ENCODE measurements around the gene SUGP1. TPM values are rescaled to one million over a fixed set of nuclear protein-coding genes. Genes with fewer than 3 reads are reported as not detected.

SUGP1 gene
- polyA plus RNA-seq, 1 of the 3 experiments (the other 2 are of a cell fraction), result 43.2 TPM

GRCh38 chr19:19257137-19257536, 63.2 kb downstream of the SUGP1 start:
- Histone ChIP-seq H3F3A (replicated peaks; ENCODE audit: insufficient read depth) (no peaks in the 10 kb centered on the region), H3K4me1 (ENCODE audit: control insufficient read depth in 1 of 2, insufficient read depth in 2 of 2, low read depth in 1 of 2, low read length in 1 of 2) (no peaks in the 10 kb centered on the region; a peak in 1 of 4 replicates), H3K9me2 (no peaks in the 10 kb centered on the region), H3K79me2 (ENCODE audit: insufficient read depth) (no peaks in the 10 kb centered on the region), H3K36me3 (replicated peaks in 1 of 2; ENCODE audit: control insufficient read depth in 1 of 2, insufficient read depth in 2 of 2, low read length in 1 of 2) (no peaks in the 10 kb centered on the region), H3K4me2 (no peak overlapping the region), H3K27me3 (ENCODE audit: insufficient read depth) (peaks cover 15% of the 10 kb centered on the region; the same call in 1 of the 2 replicates), H3K4me3 (ENCODE audit: low read depth in 2 of 2, low read length in 1 of 2) (no peak overlapping the region), H3K9me3 (no peaks in the 10 kb centered on the region), H3K9ac (no peak overlapping the region), H2AFZ (ENCODE audit: low read depth) (no peak overlapping the region), H3K27ac (ENCODE audit: low read depth in 2 of 2, low read length in 1 of 2) (no peak overlapping the region), H4K20me1 (ENCODE audit: insufficient read depth) (no peaks in the 10 kb centered on the region)
- POLR2A ChIA-PET, result no interaction called here
- no peak for DNase-seq
- TF ChIP-seq RAD21 (IDR thresholded peaks at IDR 0.05; ENCODE audit: low read length), result no peak
- no peak for TF ChIP-seq NRF1 (IDR thresholded peaks at IDR 0.05; ENCODE audit: low read depth, low read length)
- no peak for TF ChIP-seq JUND (IDR thresholded peaks at IDR 0.05)
- no peak for TF ChIP-seq TEAD4 (IDR thresholded peaks at IDR 0.05; ENCODE audit: borderline replicate concordance, insufficient read depth)
- no peak for TF ChIP-seq TCF12 (IDR thresholded peaks at IDR 0.05)
- TF ChIP-seq POLR2AphosphoS5 (IDR thresholded peaks at IDR 0.05; ENCODE audit: low read depth, low read length), result no peak
- no peak for TF ChIP-seq SMC3 (IDR thresholded peaks at IDR 0.05; ENCODE audit: low read depth, low read length)
- TF ChIP-seq EP300 (IDR thresholded peaks at IDR 0.05; ENCODE audit: borderline replicate concordance in 1 of 2, low read depth in 1 of 2, low read length in 1 of 2), result no peak
- no peak for TF ChIP-seq GATA2 (CRISPR knock-in tag; IDR thresholded peaks at IDR 0.05)
- TF ChIP-seq FOXJ3 (CRISPR knock-in tag; IDR thresholded peaks at IDR 0.05), result no peak
- TF ChIP-seq SIN3A (IDR thresholded peaks at IDR 0.05; ENCODE audit: borderline replicate concordance, low read depth, low read length), result no peak
- TF ChIP-seq USF2 (IDR thresholded peaks at IDR 0.05; ENCODE audit: borderline replicate concordance, low read depth, low read length), result no peak
- TF ChIP-seq ELF1 (IDR thresholded peaks at IDR 0.05), result no peak
- no peak for TF ChIP-seq CTCF (IDR thresholded peaks at IDR 0.05)
- TF ChIP-seq RFX5 (IDR thresholded peaks at IDR 0.05; ENCODE audit: low read length), result no peak
- no peak for TF ChIP-seq EZH2phosphoT487 (IDR thresholded peaks at IDR 0.05; ENCODE audit: borderline replicate concordance, low read depth)
- no peak for TF ChIP-seq NFIC (IDR thresholded peaks at IDR 0.05; ENCODE audit: borderline replicate concordance)
- no peak for TF ChIP-seq GABPA (IDR thresholded peaks at IDR 0.05; ENCODE audit: low read depth)
- no peak for TF ChIP-seq FOSL2 (IDR thresholded peaks at IDR 0.05; ENCODE audit: borderline replicate concordance, low read depth)
- WGBS (ENCODE audit: low lambda C conversion rate), result 54% methylated on average over 11 of the region's 14 CpGs
- CTCF ChIA-PET, result no interaction called here
